ENCODE data around the gene MSH3.
"Not testable (repeated sequence)": the region's sequence is repeated elsewhere in the genome, so short reads cannot be mapped to it uniquely, and the experiment has no call there.

Gene MSH3

GRCh38 chr5:80796846-80797245 lies 142.4 kb downstream of the MSH3 start:
- no peak for DNase-seq (ENCODE audit: low read depth, low spot score)

- DNase-seq (ENCODE audit: low read depth, low spot score) = no peak
These were observed 143.1 kb downstream of the MSH3 start for GRCh38 chr5:80797428-80798024.

GRCh38 chr5:80798166-80798565 lies 143.7 kb downstream of the MSH3 start:
- no peak for DNase-seq (ENCODE audit: low read depth, low spot score)

GRCh38 chr5:80798633-80799032 lies 144.2 kb downstream of the MSH3 start:
- DNase-seq (ENCODE audit: low read depth, low spot score) = no peak

- no peak for DNase-seq (ENCODE audit: low read depth, low spot score)
These were observed 144.6 kb downstream of the MSH3 start for GRCh38 chr5:80799041-80799440.

- no peak for DNase-seq (ENCODE audit: low read depth, low spot score)
These were observed 145.1 kb downstream of the MSH3 start for GRCh38 chr5:80799573-80799972.

- DNase-seq (ENCODE audit: low read depth, low spot score) = no peak
These were observed 149.9 kb downstream of the MSH3 start for GRCh38 chr5:80804332-80804731.

- DNase-seq (ENCODE audit: low read depth, low spot score) = no peak
These were observed 150.6 kb downstream of the MSH3 start for GRCh38 chr5:80805038-80805437.

- DNase-seq (ENCODE audit: low read depth, low spot score) = no peak
These were observed 152.5 kb downstream of the MSH3 start for GRCh38 chr5:80806929-80807328.

- DNase-seq (ENCODE audit: low read depth, low spot score) = no peak
These were observed 155.0 kb downstream of the MSH3 start for GRCh38 chr5:80809451-80809850.

- DNase-seq (ENCODE audit: low read depth, low spot score) = no peak
These were observed 156.0 kb downstream of the MSH3 start for GRCh38 chr5:80810425-80810824.

GRCh38 chr5:80816590-80816989 lies 162.1 kb downstream of the MSH3 start:
- no peak for DNase-seq (ENCODE audit: low read depth, low spot score)

GRCh38 chr5:80820685-80821084 lies 166.2 kb downstream of the MSH3 start:
- DNase-seq (ENCODE audit: low read depth, low spot score) = no peak

- no peak for DNase-seq (ENCODE audit: low read depth, low spot score)
These were observed 168.2 kb downstream of the MSH3 start for GRCh38 chr5:80822640-80823039.

- not testable (repeated sequence) for DNase-seq (ENCODE audit: low read depth, low spot score)
These were observed 169.7 kb downstream of the MSH3 start for GRCh38 chr5:80824159-80824558.

GRCh38 chr5:80825786-80826460 lies 171.5 kb downstream of the MSH3 start:
- DNase-seq (ENCODE audit: low read depth, low spot score) = no peak

GRCh38 chr5:80834710-80835109 lies 180.3 kb downstream of the MSH3 start:
- DNase-seq (ENCODE audit: low read depth, low spot score) = no peak

- DNase-seq (ENCODE audit: low read depth, low spot score) = no peak
These were observed 180.7 kb downstream of the MSH3 start for GRCh38 chr5:80835128-80835527.

- DNase-seq (ENCODE audit: low read depth, low spot score) = no peak
These were observed 183.2 kb downstream of the MSH3 start for GRCh38 chr5:80837679-80838078.

- not testable (repeated sequence) for DNase-seq (ENCODE audit: low read depth, low spot score)
These were observed 186.8 kb downstream of the MSH3 start for GRCh38 chr5:80841026-80841797.

- not testable (repeated sequence) for DNase-seq (ENCODE audit: low read depth, low spot score)
These were observed 192.0 kb downstream of the MSH3 start for GRCh38 chr5:80846422-80846821.

- not testable (repeated sequence) for DNase-seq (ENCODE audit: low read depth, low spot score)
These were observed 195.7 kb downstream of the MSH3 start for GRCh38 chr5:80850168-80850567.

All from iPS DF 19.7 (cell line).